T-cell (primary cell): ENCODE measurements around the gene APOD. TPM values are rescaled to one million over a fixed set of nuclear protein-coding genes. Genes with fewer than 3 reads are reported as not detected.
"Not testable (repeated sequence)": the region's sequence is repeated elsewhere in the genome, so short reads cannot be mapped to it uniquely, and the experiment has no call there.

ENCODE experiments used
- ATAC-seq, 4 experiments: fragments of 200-7000 bp in 3 of 4; fragments of 150-1000 bp in 1 of 4; cut with Tn5 transposase; replicated peaks in 1 of 4; 1 replicate in 3 of 4; 2 replicates in 1 of 4; pipeline ENCODE4 v1.10.0; 2021; ENCODE audit warnings: moderate library complexity in 3 of 4, mild to moderate bottlenecking in 2 of 4, moderate number of reproducible peaks in 1 of 4
- CTCF ChIA-PET, 2 donors: fragments of 300-600 bp; sonication (Branson Sonifier 250); formaldehyde crosslinking; loops; one replicate each; lab custom pipeline; 2022; ENCODE audit warnings: antibody characterized with exemption in 2 of 2; lab: Charles Lee
- POLR2A ChIA-PET, 2 donors: fragments of 300-600 bp; sonication (Branson Sonifier 250); formaldehyde crosslinking; loops; one replicate each; lab custom pipeline; 2022; ENCODE audit warnings: antibody characterized with exemption in 2 of 2; lab: Charles Lee
- DNase-seq, 35 experiments: peaks; one replicate each; pipeline versions ENCODE4 v3.0.0 to v3.0.0-alpha.2; 2013 to 2023
- H3K27ac ChIP-seq: one replicate; pipeline ENCODE4 v1.5.1; 2013; ENCODE audit warnings: low read length
- H3K27me3 ChIP-seq, 2 experiments: replicated peaks in 1 of 2; 1 replicate in 1 of 2; 2 replicates in 1 of 2; pipeline versions ENCODE4 v1.6.1 to v1.7.0; 2013; ENCODE audit warnings: low read length in 1 of 2, mixed read lengths in 1 of 2; ENCODE audit not compliant: control insufficient read depth in 2 of 2, insufficient read depth in 2 of 2; ENCODE audit errors: extremely low read depth in 1 of 2
- H3K36me3 ChIP-seq, 2 donors: 1 replicate in 1 of 2; 2 replicates in 1 of 2; pipeline versions ENCODE4 v1.6.1 to v1.7.0; 2013; ENCODE audit warnings: low read length in 1 of 2; ENCODE audit not compliant: control insufficient read depth in 2 of 2, insufficient read depth in 1 of 2; ENCODE audit errors: extremely low read depth in 1 of 2
- H3K4me1 ChIP-seq, 2 experiments: 1 replicate in 1 of 2; 2 replicates in 1 of 2; pipeline versions ENCODE4 v1.6.1 to v1.7.0; 2013; ENCODE audit warnings: low read length in 2 of 2, mixed read lengths in 1 of 2; ENCODE audit not compliant: insufficient read depth in 2 of 2, control insufficient read depth in 1 of 2; ENCODE audit errors: extremely low read depth in 1 of 2
- H3K4me3 ChIP-seq, 2 donors: 1 replicate in 1 of 2; 2 replicates in 1 of 2; pipeline versions ENCODE4 v1.5.1 to v1.7.0; 2013; ENCODE audit warnings: mild to moderate bottlenecking in 2 of 2, low read length in 1 of 2, moderate library complexity in 1 of 2; ENCODE audit not compliant: control insufficient read depth in 1 of 2; ENCODE audit errors: extremely low read depth in 1 of 2
- H3K9me3 ChIP-seq: 2 replicates; pipeline ENCODE4 v1.7.0; 2013
- H3K27ac Mint-ChIP-seq, 2 donors: one replicate each; pipeline ENCODE4 v1.8.0; 2020 to 2021; ENCODE audit warnings: mild to moderate bottlenecking in 2 of 2, mixed read lengths in 2 of 2
- H3K27me3 Mint-ChIP-seq, 2 donors: one replicate each; pipeline ENCODE4 v1.8.0; 2021 to 2022; ENCODE audit warnings: mixed read lengths in 2 of 2
- H3K36me3 Mint-ChIP-seq: one replicate; pipeline ENCODE4 v1.8.0; 2021; ENCODE audit warnings: mixed read lengths
- H3K4me1 Mint-ChIP-seq, 3 donors: one replicate each; pipeline ENCODE4 v1.8.0; 2020 to 2022; ENCODE audit warnings: mixed read lengths in 3 of 3, mild to moderate bottlenecking in 1 of 3
- H3K4me3 Mint-ChIP-seq, 3 donors: one replicate each; pipeline ENCODE4 v1.8.0; 2020 to 2022; ENCODE audit warnings: mild to moderate bottlenecking in 3 of 3, mixed read lengths in 3 of 3, moderate library complexity in 3 of 3
- H3K9me3 Mint-ChIP-seq, 3 donors: one replicate each; pipeline ENCODE4 v1.8.0; 2020 to 2022; ENCODE audit warnings: mixed read lengths in 3 of 3
- WGBS: methylation state at CpG from one replicate; pipeline ENCODE4 v1.1.5; 2013; ENCODE audit warnings: missing lambda C conversion rate; ENCODE audit not compliant: insufficient coverage; 5-methylcytosine and 5-hydroxymethylcytosine counted together
- total RNA-seq, 35 experiments: library from RNA in 6 of 35; stranded (reverse) in 6 of 35; fragments of 120-200 nt in 1 of 35; gene quantifications; one replicate each; pipeline versions ENCODE4 v1.2.1 to v1.2.4 and lab custom pipeline; 2013 to 2026

Gene APOD
- total RNA-seq, 5 donors from 2014 or later (not counting 1 experiment from before 2014, with no cell fraction given) = 0.55 TPM; not detected in 4

GRCh38 chr3:195617134-195617533 lies 33.4 kb upstream of the APOD start:
- H3K36me3 Mint-ChIP-seq, H3K27ac ChIP-seq, H3K9me3 Mint-ChIP-seq, ATAC-seq, H3K27ac Mint-ChIP-seq, H3K27me3 ChIP-seq, H3K4me3 ChIP-seq, CTCF ChIA-PET, H3K36me3 ChIP-seq, DNase-seq, H3K9me3 ChIP-seq, H3K27me3 Mint-ChIP-seq, POLR2A ChIA-PET, H3K4me3 Mint-ChIP-seq: not testable (repeated sequence)
- peaks cover 13 to 22% (median 17%) of the 10 kb centered on the region in 3 donors for H3K4me1 Mint-ChIP-seq
- WGBS = no CpG with 5 or more reads among the region's 5 CpGs
- peaks cover 0 to 12% of the 10 kb centered on the region in 2 experiments for H3K4me1 ChIP-seq

- Mint-ChIP-seq H3K27me3 (no peaks in the 10 kb centered on the region), H3K36me3 (no peaks in the 10 kb centered on the region), H3K9me3 (no peaks in the 10 kb centered on the region), H3K4me1 (peaks cover 13 to 22% (median 18%) of the 10 kb centered on the region in 3 donors), H3K27ac (no peak overlapping the region), H3K4me3 (no peak overlapping the region)
- H3K27ac ChIP-seq = no peak overlapping the region
- ChIA-PET POLR2A (no interaction called here), CTCF (no interaction called here)
- DNase-seq (no peak), ATAC-seq (no peak)
- H3K4me1 ChIP-seq = peaks cover 0 to 12% of the 10 kb centered on the region in 2 experiments
- peaks cover 0 to 3% of the 10 kb centered on the region in 2 experiments for H3K27me3 ChIP-seq
- no peaks in the 10 kb centered on the region for H3K36me3 ChIP-seq
- H3K9me3 ChIP-seq = no peaks in the 10 kb centered on the region
- no peak overlapping the region for H3K4me3 ChIP-seq
- WGBS = 72% methylated on average over 4 of the region's 9 CpGs
Measured at GRCh38 chr3:195616681-195617080, 32.9 kb upstream of the APOD start.

DNA sequence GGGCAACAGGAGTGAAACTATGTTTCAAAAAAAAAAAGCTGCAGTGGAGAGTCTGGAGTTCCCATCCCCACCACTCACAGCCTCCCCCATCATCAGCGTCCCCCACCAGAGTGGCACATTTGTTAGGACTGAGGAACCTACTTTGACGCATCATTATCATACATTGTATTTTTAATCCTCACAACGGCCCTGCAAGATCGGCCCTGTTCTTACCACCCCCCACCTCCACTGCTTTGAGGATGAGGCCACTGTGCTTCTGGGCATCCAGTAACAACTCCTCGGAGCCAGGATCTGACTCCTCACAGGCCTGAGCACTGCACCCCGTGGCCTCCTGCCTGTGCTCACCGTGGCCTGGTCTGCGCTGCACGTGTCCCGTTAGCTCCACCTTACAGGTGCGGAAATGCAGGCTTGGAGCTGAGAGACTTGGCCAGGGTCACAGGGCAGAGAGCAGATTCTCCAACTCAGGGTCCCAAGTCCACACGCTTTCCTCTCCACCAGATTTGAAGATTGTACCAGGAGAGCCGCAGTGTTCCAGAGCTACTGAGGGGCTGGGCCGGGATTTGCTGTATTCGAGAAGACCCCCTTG lies 32.3 kb upstream of the APOD start:
- H3K4me3 ChIP-seq, H3K4me3 Mint-ChIP-seq, DNase-seq, H3K27ac Mint-ChIP-seq, CTCF ChIA-PET, H3K27ac ChIP-seq, H3K27me3 Mint-ChIP-seq, H3K9me3 Mint-ChIP-seq, POLR2A ChIA-PET, H3K27me3 ChIP-seq, H3K36me3 ChIP-seq, ATAC-seq, H3K36me3 Mint-ChIP-seq, H3K9me3 ChIP-seq: not testable (repeated sequence)
- WGBS = no CpG with 5 or more reads among the region's 15 CpGs
- peaks cover 13 to 24% (median 21%) of the 10 kb centered on the region in 3 donors for H3K4me1 Mint-ChIP-seq
- peaks cover 0 to 12% of the 10 kb centered on the region in 2 experiments for H3K4me1 ChIP-seq

GRCh38 chr3:195614672-195615504 lies 31.1 kb upstream of the APOD start:
- H3K36me3 ChIP-seq, H3K27me3 Mint-ChIP-seq, H3K9me3 ChIP-seq, H3K36me3 Mint-ChIP-seq, CTCF ChIA-PET, H3K27ac ChIP-seq, POLR2A ChIA-PET, H3K27me3 ChIP-seq, H3K9me3 Mint-ChIP-seq, H3K4me3 ChIP-seq: not testable (repeated sequence)
- peaks cover 0 to 13% of the 10 kb centered on the region in 2 experiments for H3K4me1 ChIP-seq
- peak in 11 of 35 experiments; percentile 8 to 54 (median 15) for DNase-seq
- 0% methylated on average over 1 of the region's 16 CpGs for WGBS
- ATAC-seq = peak in 3 of 4 experiments; percentile 48 to 92 (median 84)
- Mint-ChIP-seq H3K27ac (peak overlapping the region in 1 of 2 donors; percentile 55), H3K4me3 (peak overlapping the region in 1 of 3 donors; percentile 25), H3K4me1 (peaks cover 19 to 30% (median 29%) of the 10 kb centered on the region in 3 donors)

DNA sequence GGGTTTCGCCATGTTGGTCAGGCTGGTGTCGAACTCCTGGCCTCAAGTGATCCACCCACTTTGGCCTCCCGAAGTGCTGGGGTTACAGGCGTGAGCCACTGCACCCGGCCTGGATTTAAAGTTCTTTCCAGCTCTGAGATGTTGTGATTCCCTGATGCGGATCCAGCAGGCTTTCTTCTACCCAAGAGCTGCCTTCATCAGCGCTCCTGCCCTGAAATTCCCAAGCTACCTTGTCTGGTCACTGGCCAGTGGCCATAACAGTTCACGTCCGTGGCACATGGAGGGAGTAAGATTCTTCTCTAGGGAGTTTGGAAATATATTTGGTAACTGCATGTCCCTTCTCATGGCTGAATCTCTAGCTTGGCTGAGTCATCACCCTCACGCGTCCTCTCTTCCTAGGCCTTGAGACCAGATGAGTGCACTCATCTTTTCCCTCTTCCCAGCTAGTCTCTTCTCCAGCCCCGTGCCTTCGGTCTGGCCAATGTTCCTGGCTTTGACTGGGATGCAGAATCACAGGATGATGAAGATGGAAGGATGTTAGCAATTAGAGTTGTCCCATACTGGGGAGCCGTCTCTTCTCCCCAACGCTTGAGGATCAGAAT lies 29.8 kb upstream of the APOD start:
- no peaks in the 10 kb centered on the region for H3K9me3 ChIP-seq
- Mint-ChIP-seq H3K36me3 (no peaks in the 10 kb centered on the region), H3K27me3 (no peaks in the 10 kb centered on the region), H3K4me3 (no peak overlapping the region), H3K9me3 (peaks cover 0 to 4% (median 0%) of the 10 kb centered on the region in 3 donors), H3K27ac (peak overlapping the region in 1 of 2 donors; percentile 55), H3K4me1 (peaks cover 33 to 44% (median 41%) of the 10 kb centered on the region in 3 donors)
- CTCF ChIA-PET = no interaction called here
- no peak overlapping the region for H3K27ac ChIP-seq
- no peak for DNase-seq
- ATAC-seq = no peak
- H3K4me1 ChIP-seq = peaks cover 2 to 25% of the 10 kb centered on the region in 2 experiments
- POLR2A ChIA-PET = no interaction called here
- no peak overlapping the region for H3K4me3 ChIP-seq
- WGBS = 92% methylated on average over 6 of the region's 15 CpGs
- H3K36me3 ChIP-seq = no peaks in the 10 kb centered on the region
- no peaks in the 10 kb centered on the region for H3K27me3 ChIP-seq

- Mint-ChIP-seq H3K27me3 (no peaks in the 10 kb centered on the region), H3K4me3 (no peak overlapping the region), H3K27ac (no peak overlapping the region), H3K9me3 (peaks cover 0 to 15% (median 4%) of the 10 kb centered on the region in 3 donors), H3K4me1 (peaks cover 36 to 47% (median 46%) of the 10 kb centered on the region in 3 donors), H3K36me3 (no peaks in the 10 kb centered on the region)
- DNase-seq (no peak), ATAC-seq (no peak)
- no peak overlapping the region for H3K4me3 ChIP-seq
- H3K36me3 ChIP-seq = no peaks in the 10 kb centered on the region
- no peaks in the 10 kb centered on the region for H3K9me3 ChIP-seq
- ChIA-PET POLR2A (interaction anchor here in 1 of 2 donors (0.5 kb wide), 1 partner anchor 310 kb away, joined by 3 read pairs; no protein-coding TSS in a partner anchor), CTCF (interaction anchor here in 1 of 2 donors (0.6 kb wide), 1 partner anchor 307 kb away, joined by 3 read pairs; no protein-coding TSS in a partner anchor)
- H3K27me3 ChIP-seq = no peaks in the 10 kb centered on the region
- H3K27ac ChIP-seq = no peak overlapping the region
- peaks cover 2 to 25% of the 10 kb centered on the region in 2 experiments for H3K4me1 ChIP-seq
- 97% methylated on average over 5 of the region's 8 CpGs for WGBS
Measured at GRCh38 chr3:195612075-195612800, 28.5 kb upstream of the APOD start.
